GM19035 (cell line): ENCODE data around the gene ATP2B2.

Source experiments
- ATAC-seq: cut with Tn5 transposase; IDR thresholded peaks from one replicate; pipeline ENCODE4 v1.9.1; 2021; ENCODE audit not compliant: unreplicated experiment

Gene ATP2B2

DNA sequence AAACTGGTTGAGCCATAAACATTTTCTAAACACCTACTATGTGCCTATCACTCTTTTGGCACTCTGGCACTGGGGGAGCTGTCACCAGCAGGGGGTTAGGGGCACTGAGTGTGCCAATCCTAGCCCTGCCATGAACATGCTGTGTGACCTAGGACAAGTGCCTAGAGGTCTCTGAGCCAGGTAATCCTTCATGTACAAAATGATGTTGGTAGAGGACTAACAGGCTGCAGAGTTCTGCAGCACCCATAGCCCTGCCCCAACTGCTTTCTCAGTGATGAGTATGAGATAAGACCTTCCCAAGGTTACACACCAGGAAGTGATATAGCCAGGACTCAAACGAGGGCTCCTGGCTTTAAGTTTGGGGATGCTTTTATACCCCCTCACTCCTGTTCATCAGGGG lies 99.6 kb downstream of the ATP2B2 start:
- no peak for ATAC-seq

GRCh38 chr3:10404876-10405275 lies 100.5 kb downstream of the ATP2B2 start:
- ATAC-seq = no peak

DNA sequence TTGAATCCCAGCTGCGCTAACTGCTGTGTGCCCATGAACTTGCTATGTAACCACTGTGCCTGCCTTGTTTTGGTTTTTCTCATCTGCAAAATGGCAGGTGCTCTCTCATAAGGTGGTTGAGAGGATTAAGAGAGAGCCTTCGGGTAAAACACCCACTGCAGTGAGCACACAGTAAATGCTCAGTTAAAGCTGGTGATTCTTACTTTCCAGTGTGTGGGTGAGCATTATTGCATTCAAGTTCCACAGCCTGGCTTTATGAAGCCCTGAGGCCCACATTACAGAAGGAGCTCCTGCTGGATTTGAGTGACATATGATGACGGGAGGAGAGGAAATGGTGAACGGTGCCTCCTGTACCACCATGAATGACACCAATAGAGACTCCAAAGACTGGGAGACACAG lies 101.0 kb downstream of the ATP2B2 start:
- no peak for ATAC-seq

DNA sequence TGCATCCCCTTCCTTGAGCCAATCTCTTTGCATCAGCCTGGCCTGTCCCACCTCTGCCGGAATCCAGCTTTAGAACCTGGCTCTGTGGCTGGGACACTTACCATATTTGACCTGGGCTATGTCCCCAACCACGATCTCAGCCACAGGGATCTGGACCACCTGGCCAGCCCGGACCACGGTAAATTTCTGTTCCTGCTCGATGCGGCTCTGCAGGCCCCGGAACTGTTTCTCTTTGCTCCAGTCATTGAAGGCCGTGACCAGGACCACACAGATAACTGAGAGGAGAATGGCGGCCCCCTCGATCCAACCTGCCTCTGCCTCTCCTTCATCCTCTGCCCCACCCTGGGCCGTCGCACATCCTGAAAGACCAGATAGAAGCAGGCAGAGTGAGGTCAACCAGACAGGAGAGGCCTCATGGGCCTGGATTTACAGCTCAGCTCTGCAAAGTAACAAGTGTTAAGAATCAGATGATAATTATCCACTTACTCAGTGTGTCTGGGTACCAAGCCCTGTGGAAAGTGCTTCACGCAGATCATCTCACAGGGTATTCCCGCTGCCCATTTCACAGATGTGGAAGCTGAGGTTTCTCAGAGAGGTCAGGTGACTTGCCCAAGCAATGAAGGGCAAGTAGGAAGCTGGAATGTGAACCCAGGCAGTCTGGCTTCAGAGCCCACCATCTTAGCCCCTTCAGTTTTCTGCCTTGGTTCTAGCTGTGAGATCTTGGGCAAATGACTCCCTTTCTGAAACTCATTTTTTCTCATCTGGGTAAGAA lies 103.2 kb downstream of the ATP2B2 start:
- no peak for ATAC-seq

DNA sequence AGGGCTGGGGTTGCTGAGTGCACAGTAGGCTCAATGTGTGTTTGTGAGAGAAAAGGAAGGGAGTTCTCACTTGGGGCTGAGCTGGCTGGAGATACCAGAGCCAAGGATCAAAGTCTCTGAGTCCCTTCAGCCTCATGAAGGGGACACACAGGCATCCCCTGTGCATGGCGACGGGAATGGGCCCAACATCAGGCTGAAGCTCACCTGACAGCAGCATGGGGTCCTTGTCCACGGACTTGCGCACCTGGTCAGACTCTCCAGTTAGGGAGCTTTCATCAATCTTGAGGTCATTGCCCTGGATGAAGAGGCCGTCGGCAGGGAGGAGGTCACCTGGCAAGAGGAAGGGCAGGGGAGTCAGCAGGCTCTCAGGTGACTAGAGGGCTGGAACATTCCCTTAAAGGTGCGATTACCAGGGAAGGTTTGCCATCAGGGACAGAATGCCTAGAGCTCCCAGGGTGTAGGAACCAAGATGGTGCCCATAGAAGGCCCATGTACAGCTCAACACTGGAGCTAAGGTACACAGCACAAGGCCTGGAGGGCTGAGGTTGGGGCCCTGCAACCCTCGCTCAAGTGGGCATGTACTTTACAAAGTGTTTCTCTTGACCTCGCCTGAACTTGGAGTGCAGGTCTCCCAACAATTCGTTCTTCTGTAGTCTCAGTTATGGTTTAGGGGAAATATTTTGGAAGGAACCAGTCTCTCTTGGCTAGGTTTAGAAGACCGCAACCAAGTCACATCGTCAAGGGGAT lies 104.5 kb downstream of the ATP2B2 start:
- no peak for ATAC-seq

GRCh38 chr3:10400050-10400748 lies 105.2 kb downstream of the ATP2B2 start:
- ATAC-seq = no peak

- ATAC-seq = no peak
Observed at GRCh38 chr3:10399634-10400033, 105.8 kb downstream of the ATP2B2 start.

- ATAC-seq = no peak
Observed at GRCh38 chr3:10398341-10398740, 107.0 kb downstream of the ATP2B2 start.

DNA sequence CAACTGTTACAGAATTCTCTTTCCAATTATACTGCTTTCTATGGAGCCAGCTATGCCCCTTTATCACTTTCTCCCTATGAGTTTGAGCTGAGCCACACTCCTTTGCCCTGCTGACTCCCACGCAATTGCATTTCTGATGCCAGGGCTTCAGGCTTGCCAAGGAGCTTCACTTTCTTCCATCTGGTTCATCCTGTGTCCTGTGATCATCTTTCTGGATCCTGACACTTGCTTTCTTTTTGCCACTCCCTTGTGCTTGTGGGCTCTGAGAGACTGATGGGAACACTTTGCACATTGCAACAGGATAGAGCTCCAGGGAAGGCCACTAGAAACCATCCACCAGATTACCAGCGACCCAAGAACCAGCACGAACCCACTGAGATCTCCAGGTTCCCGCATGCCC lies 107.5 kb downstream of the ATP2B2 start:
- ATAC-seq = no peak

GRCh38 chr3:10396931-10397330 lies 108.5 kb downstream of the ATP2B2 start:
- no peak for ATAC-seq

GRCh38 chr3:10396083-10396482 lies 109.3 kb downstream of the ATP2B2 start:
- no peak for ATAC-seq

DNA sequence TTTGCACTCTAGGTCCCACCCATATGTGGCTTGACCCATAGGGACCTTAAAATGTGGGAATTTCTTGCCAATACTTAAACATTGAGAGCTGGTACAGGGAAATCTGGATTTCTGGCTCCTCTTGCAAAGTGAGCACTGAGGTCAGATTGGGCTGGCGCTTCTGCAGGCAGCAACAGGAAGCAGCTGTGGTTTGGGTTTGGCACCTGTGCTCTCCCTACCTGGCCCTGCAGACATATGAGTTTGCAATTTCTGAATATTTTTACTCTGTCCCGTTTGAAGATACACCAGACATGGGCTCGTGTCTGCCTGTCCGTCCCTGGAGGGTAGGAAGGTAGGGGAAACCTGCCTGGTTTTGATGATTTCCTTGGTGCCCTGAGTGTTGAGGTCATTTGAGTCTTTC lies 109.7 kb downstream of the ATP2B2 start:
- ATAC-seq = no peak

- no peak for ATAC-seq
Observed at GRCh38 chr3:10395196-10395595, 110.2 kb downstream of the ATP2B2 start.

DNA sequence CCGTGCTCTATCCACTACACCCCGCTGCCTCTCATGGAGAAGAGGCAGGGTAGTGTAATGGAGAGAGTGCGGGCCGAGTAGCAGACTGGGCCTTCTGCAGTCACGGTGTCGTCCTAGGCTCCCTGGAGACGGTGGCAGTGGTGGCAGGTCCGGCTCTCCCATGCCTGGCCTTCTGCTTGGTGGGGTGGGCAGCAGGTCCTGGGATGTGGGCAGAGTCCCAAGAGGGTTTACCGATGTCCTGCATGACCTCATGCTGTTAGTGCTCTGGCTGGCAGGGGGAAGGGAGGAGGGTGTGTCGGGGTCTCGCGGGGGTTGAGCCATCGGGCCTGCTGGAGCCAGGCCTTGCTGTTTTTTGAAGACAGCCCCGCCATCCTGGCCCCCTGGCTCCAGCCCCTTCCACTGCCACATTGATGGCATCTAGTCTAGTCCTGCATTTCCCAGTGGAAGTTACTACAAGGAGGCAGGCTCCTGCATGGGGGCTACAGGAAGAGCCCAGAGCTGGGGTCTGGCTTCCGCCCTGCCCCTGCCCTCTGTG lies 110.8 kb downstream of the ATP2B2 start:
- no peak for ATAC-seq

GRCh38 chr3:10393514-10393913 lies 111.9 kb downstream of the ATP2B2 start:
- no peak for ATAC-seq

- no peak for ATAC-seq
Observed at GRCh38 chr3:10392906-10393461, 112.4 kb downstream of the ATP2B2 start.

DNA sequence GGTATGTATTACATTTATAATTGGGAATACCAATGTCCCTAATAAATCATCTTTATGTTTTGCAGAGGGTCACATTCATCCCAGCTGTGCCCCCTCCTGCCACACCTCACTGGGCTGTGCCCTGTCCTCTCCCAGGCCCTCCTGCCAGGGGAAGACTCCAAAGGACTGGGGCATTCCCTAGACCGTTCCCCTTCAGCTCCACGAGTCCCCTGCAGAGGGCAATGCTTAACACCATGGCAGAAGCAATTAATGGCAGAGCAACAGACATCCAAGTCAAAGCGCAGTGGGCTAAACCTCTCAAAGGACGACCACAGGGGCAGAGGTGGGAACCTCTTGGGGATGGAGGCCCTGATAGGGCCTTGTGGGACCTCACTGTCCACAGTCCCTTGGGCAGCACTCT lies 113.1 kb downstream of the ATP2B2 start:
- ATAC-seq = no peak

GRCh38 chr3:10391391-10391790 lies 114.0 kb downstream of the ATP2B2 start:
- ATAC-seq = no peak

DNA sequence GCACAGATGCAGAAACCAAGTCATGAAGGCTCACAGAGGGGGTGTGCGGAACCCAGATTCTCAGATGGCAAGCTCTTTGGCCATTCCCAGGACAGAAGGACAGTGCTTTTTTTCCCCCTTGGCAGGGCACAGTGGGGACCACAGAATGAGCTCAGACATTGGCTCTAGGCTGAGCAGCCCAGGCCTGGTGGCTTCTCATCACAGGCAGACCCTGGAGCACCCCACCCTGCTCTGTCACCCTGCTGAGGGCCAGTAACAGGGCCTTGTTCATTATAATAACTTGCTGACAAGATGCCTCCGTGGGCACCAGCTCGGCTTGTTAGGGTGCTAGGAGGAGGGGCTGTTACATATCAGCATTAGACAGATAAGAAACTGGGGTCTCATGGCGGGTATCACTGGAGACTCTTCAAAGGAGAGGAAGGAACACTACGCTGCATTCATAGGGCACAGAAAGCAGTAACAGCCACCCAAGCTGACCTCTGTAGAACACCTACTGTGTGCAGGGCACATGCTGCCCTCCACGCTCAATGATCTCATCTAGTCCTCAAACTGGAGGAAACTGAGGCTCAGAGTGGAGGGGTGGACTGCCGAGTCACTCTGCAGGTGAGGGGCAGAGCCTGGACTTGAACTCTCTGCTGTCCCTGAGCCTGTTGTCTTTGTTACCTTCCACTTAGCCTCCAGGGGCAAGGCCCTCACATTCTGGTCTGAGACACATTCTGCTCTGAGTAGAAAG lies 114.6 kb downstream of the ATP2B2 start:
- ATAC-seq = no peak

GRCh38 chr3:10389995-10390394 lies 115.4 kb downstream of the ATP2B2 start:
- ATAC-seq = no peak

DNA sequence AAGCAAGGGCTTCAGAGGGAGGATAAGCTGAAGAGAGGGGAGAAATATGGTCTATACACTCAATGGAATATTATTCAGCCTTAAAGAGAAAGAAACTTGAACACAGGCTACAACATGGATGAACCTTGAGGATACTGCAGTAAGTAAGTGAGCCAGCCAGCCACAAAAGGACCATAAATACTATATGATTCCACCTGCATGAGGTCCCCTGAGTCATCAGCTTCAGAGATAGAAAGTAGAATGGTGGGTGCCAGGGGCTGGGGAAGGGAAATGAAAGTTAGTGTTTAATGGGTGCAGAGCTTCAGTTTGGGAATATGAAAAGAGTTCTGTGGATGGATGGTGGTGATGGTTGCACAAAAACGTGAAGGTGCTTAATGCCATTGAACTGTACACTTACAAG lies 116.0 kb downstream of the ATP2B2 start:
- no peak for ATAC-seq
